Activated naive CD4-positive, alpha-beta T cell treated with anti-CD3 and anti-CD28 coated beads for 36 hours (primary cell): Measurements from ENCODE around the gene CLDND1. TPM values are rescaled to one million over a fixed set of nuclear protein-coding genes. Genes with fewer than 3 reads are reported as not detected.
"Not testable (repeated sequence)": the region's sequence is repeated elsewhere in the genome, so short reads cannot be mapped to it uniquely, and the experiment has no call there.

Experiments used
- CTCF ChIA-PET: fragments of 350-600 bp; sonication (Branson Sonifier 250); formaldehyde crosslinking; loops from one replicate; lab custom pipeline; 2021; ENCODE audit warnings: antibody characterized with exemption; lab: Charles Lee
- DNase-seq: peaks from one replicate; pipeline ENCODE4 v3.0.0-alpha.2; 2020
- H3K27ac Mint-ChIP-seq: one replicate; pipeline ENCODE4 v1.8.0; 2021; ENCODE audit warnings: mild to moderate bottlenecking, mixed read lengths
- H3K27me3 Mint-ChIP-seq: one replicate; pipeline ENCODE4 v1.8.0; 2021; ENCODE audit warnings: low read depth, mixed read lengths
- H3K36me3 Mint-ChIP-seq: one replicate; pipeline ENCODE4 v1.8.0; 2021; ENCODE audit warnings: low read depth, mixed read lengths
- H3K4me1 Mint-ChIP-seq: one replicate; pipeline ENCODE4 v1.8.0; 2021; ENCODE audit warnings: low read depth, mixed read lengths
- H3K4me3 Mint-ChIP-seq: one replicate; pipeline ENCODE4 v1.8.0; 2021; ENCODE audit warnings: mild to moderate bottlenecking, moderate library complexity, mixed read lengths
- H3K9me3 Mint-ChIP-seq: one replicate; pipeline ENCODE4 v1.8.0; 2021; ENCODE audit warnings: mixed read lengths
- intact Hi-C: fragments of 100-400 bp; cut with micrococcal nuclease; formaldehyde crosslinking; loops from one replicate; pipeline ENCODE4 v1.15.1; 2023
- total RNA-seq, 2 experiments: library from RNA; stranded (reverse); gene quantifications; one replicate each; pipeline ENCODE4 v1.2.3, GENCODE V29; 2021

Gene CLDND1
- total RNA-seq = 10 to 100 TPM; 91.7 to 94.6 TPM

GRCh38 chr3:98522544-98523281 lies at the start of gene CLDND1:
CLDND1 (minus strand) TSS chr3:98522902; CDS start chr3:98521424, 1,478 bp downstream.
- peaks cover 43% of the 10 kb centered on the region for H3K4me1 Mint-ChIP-seq
- CTCF ChIA-PET = interaction anchor here (0.8 to 1.2 kb wide), 5 partner anchors 33 to 72 kb away, joined by 3 to 8 read pairs (median 3); no protein-coding TSS in a partner anchor
- peak within 1 kb of the TSS; percentile 89 for H3K4me3 Mint-ChIP-seq
- intact Hi-C loops = loop anchor here (1.0 to 10.0 kb wide), 10 partner anchors 14 to 1742 kb away; partner anchors contain the start of genes ARL6, CMSS1, CPOX and DCBLD2
- H3K9me3 Mint-ChIP-seq = no peaks in the 10 kb centered on the region
- no peaks in the 10 kb centered on the region for H3K27me3 Mint-ChIP-seq
- peak; percentile 96 for DNase-seq
- H3K27ac Mint-ChIP-seq = peak within 1 kb of the TSS; percentile 93
- peaks cover 26% of the 10 kb centered on the region for H3K36me3 Mint-ChIP-seq

- Mint-ChIP-seq H3K27me3 (no peaks in the 10 kb centered on the region), H3K27ac (no peak overlapping the region), H3K9me3 (no peaks in the 10 kb centered on the region), H3K4me1 (peaks cover 49% of the 10 kb centered on the region), H3K36me3 (peaks cover 1% of the 10 kb centered on the region), H3K4me3 (no peak overlapping the region)
- intact Hi-C loops = no loop called here
- no peak for DNase-seq
- CTCF ChIA-PET = interaction anchor here (0.7 to 1.0 kb wide), 2 partner anchors 10 to 65 kb away, joined by 3 read pairs; no protein-coding TSS in a partner anchor
Observed at GRCh38 chr3:98568402-98568801, 45.7 kb upstream of the CLDND1 start.

GRCh38 chr3:98567666-98568270 lies 45.1 kb upstream of the CLDND1 start:
- Mint-ChIP-seq H3K36me3 (peaks cover 1% of the 10 kb centered on the region), H3K4me3 (no peak overlapping the region), H3K27ac (no peak overlapping the region), H3K4me1 (peaks cover 50% of the 10 kb centered on the region), H3K9me3 (no peaks in the 10 kb centered on the region), H3K27me3 (no peaks in the 10 kb centered on the region)
- CTCF ChIA-PET = interaction anchor here (0.7 to 1.0 kb wide), 2 partner anchors 9 to 64 kb away, joined by 3 read pairs; no protein-coding TSS in a partner anchor
- intact Hi-C loops = no loop called here
- no peak for DNase-seq

GRCh38 chr3:98565843-98566242 lies 43.1 kb upstream of the CLDND1 start:
- H3K9me3 Mint-ChIP-seq = no peaks in the 10 kb centered on the region
- intact Hi-C loops = loop anchor here (1.0 kb wide), 4 partner anchors 9 to 47 kb away; partner anchors contain the start of gene CPOX
- no peak for DNase-seq
- H3K36me3 Mint-ChIP-seq = peaks cover 1% of the 10 kb centered on the region
- H3K4me3 Mint-ChIP-seq = no peak overlapping the region
- no peak overlapping the region for H3K27ac Mint-ChIP-seq
- CTCF ChIA-PET = interaction anchor here (1.1 to 1.4 kb wide), 5 partner anchors 8 to 43 kb away, joined by 3 to 12 read pairs (median 3); partner anchors contain the start of gene CLDND1
- H3K27me3 Mint-ChIP-seq = no peaks in the 10 kb centered on the region
- peaks cover 59% of the 10 kb centered on the region for H3K4me1 Mint-ChIP-seq

GRCh38 chr3:98565237-98565643 lies 42.5 kb upstream of the CLDND1 start:
- Mint-ChIP-seq H3K9me3 (no peaks in the 10 kb centered on the region), H3K4me3 (no peak overlapping the region), H3K27ac (no peak overlapping the region), H3K36me3 (peaks cover 1% of the 10 kb centered on the region), H3K4me1 (peaks cover 63% of the 10 kb centered on the region), H3K27me3 (no peaks in the 10 kb centered on the region)
- intact Hi-C loops = loop anchor here (1.0 kb wide), 4 partner anchors 8 to 46 kb away; partner anchors contain the start of gene CPOX
- CTCF ChIA-PET = interaction anchor here (1.3 to 1.4 kb wide), 3 partner anchors 9 to 42 kb away, joined by 3 to 12 read pairs (median 4); partner anchors contain the start of gene CLDND1
- no peak for DNase-seq

- Mint-ChIP-seq H3K36me3 (no peaks in the 10 kb centered on the region), H3K4me1 (peaks cover 63% of the 10 kb centered on the region), H3K27me3 (no peaks in the 10 kb centered on the region), H3K27ac (no peak overlapping the region), H3K9me3 (peaks cover 4% of the 10 kb centered on the region), H3K4me3 (no peak overlapping the region)
- intact Hi-C loops = loop anchor here (1.0 kb wide), 4 partner anchors 7 to 45 kb away; partner anchors contain the start of gene CPOX
- DNase-seq = no peak
- CTCF ChIA-PET = interaction anchor here (0.7 to 1.4 kb wide), 5 partner anchors 8 to 41 kb away, joined by 3 to 12 read pairs (median 4); partner anchors contain the start of gene CLDND1
Observed at GRCh38 chr3:98564282-98565005, 41.7 kb upstream of the CLDND1 start.

GRCh38 chr3:98563661-98564281 lies 41.1 kb upstream of the CLDND1 start:
- CTCF ChIA-PET = interaction anchor here (0.7 to 1.4 kb wide), 2 partner anchors 9 to 71 kb away, joined by 3 to 5 read pairs; no protein-coding TSS in a partner anchor
- H3K4me3 Mint-ChIP-seq = no peak overlapping the region

GRCh38 chr3:98561727-98562521 lies 39.2 kb upstream of the CLDND1 start:
- Mint-ChIP-seq H3K4me1 (peaks cover 77% of the 10 kb centered on the region), H3K4me3 (no peak overlapping the region), H3K27me3 (peaks cover 2% of the 10 kb centered on the region), H3K9me3 (peaks cover 4% of the 10 kb centered on the region), H3K27ac (no peak overlapping the region), H3K36me3 (no peaks in the 10 kb centered on the region)
- CTCF ChIA-PET = interaction anchor here (1.1 to 1.7 kb wide), 2 partner anchors 12 to 219 kb away, joined by 3 to 6 read pairs; no protein-coding TSS in a partner anchor
- intact Hi-C loops = no loop called here
- peak; percentile 37 for DNase-seq

More at GRCh38 chr3:98563661-98564281, 41.1 kb upstream of the CLDND1 start:
- DNase-seq = no peak
- intact Hi-C loops = no loop called here
- Mint-ChIP-seq H3K9me3 (peaks cover 4% of the 10 kb centered on the region), H3K27me3 (peaks cover 2% of the 10 kb centered on the region), H3K36me3 (no peaks in the 10 kb centered on the region), H3K27ac (no peak overlapping the region), H3K4me1 (peaks cover 68% of the 10 kb centered on the region)

GRCh38 chr3:98560911-98561310 lies 38.2 kb upstream of the CLDND1 start:
- no peak overlapping the region for H3K27ac Mint-ChIP-seq
- H3K4me3 Mint-ChIP-seq = no peak overlapping the region

GRCh38 chr3:98559769-98560168 lies 37.1 kb upstream of the CLDND1 start:
- H3K4me1 Mint-ChIP-seq = peaks cover 78% of the 10 kb centered on the region
- not testable (repeated sequence) for H3K36me3 Mint-ChIP-seq, H3K27ac Mint-ChIP-seq, DNase-seq, H3K9me3 Mint-ChIP-seq, H3K27me3 Mint-ChIP-seq, H3K4me3 Mint-ChIP-seq
- CTCF ChIA-PET = interaction anchor here (1.0 kb wide), 1 partner anchor 23 kb away, joined by 3 read pairs; no protein-coding TSS in a partner anchor
- intact Hi-C loops = loop anchor here (5.0 kb wide), 2 partner anchors 587 to 1843 kb away; partner anchors contain the start of genes LNP1, RIOX2 and TOMM70

More at GRCh38 chr3:98560911-98561310, 38.2 kb upstream of the CLDND1 start:
- H3K36me3 Mint-ChIP-seq = no peaks in the 10 kb centered on the region
- intact Hi-C loops = no loop called here
- CTCF ChIA-PET = interaction anchor here (1.7 kb wide), 1 partner anchor 13 kb away, joined by 6 read pairs; no protein-coding TSS in a partner anchor
- no peak for DNase-seq
- H3K9me3 Mint-ChIP-seq = peaks cover 4% of the 10 kb centered on the region
- H3K27me3 Mint-ChIP-seq = peaks cover 2% of the 10 kb centered on the region
- H3K4me1 Mint-ChIP-seq = peaks cover 78% of the 10 kb centered on the region
